Measurements from ENCODE around the gene PCDHGB5.
"Not testable (repeated sequence)": the region's sequence is repeated elsewhere in the genome, so short reads cannot be mapped to it uniquely, and the experiment has no call there.

Gene PCDHGB5

GRCh38 chr5:141382469-141383294 lies 15.1 kb upstream of the PCDHGB5 start, which contains the start of gene PCDHGA7:
PCDHGA7 (plus strand) TSS chr5:141382742; CDS start chr5:141382900, 158 bp downstream.
- DNase-seq: no peak

- DNase-seq: no peak
Measured at GRCh38 chr5:141383345-141383744, 14.4 kb upstream of the PCDHGB5 start.

- no peak for DNase-seq
Measured at GRCh38 chr5:141384471-141385267, 13.1 kb upstream of the PCDHGB5 start.

GRCh38 chr5:141387557-141388311 lies 10.0 kb upstream of the PCDHGB5 start, which contains the start of gene PCDHGB4:
PCDHGB4 (plus strand) TSS chr5:141387698; CDS start chr5:141387885, 187 bp downstream.
- DNase-seq: not testable (repeated sequence)

- no peak for DNase-seq
Measured at GRCh38 chr5:141388661-141389060, 9.1 kb upstream of the PCDHGB5 start.

- DNase-seq: no peak
Measured at GRCh38 chr5:141389153-141390042, 8.3 kb upstream of the PCDHGB5 start.

GRCh38 chr5:141392429-141393198 lies 5.1 kb upstream of the PCDHGB5 start, which contains the start of gene PCDHGA8:
PCDHGA8 (plus strand) TSS chr5:141392633; CDS start chr5:141392814, 181 bp downstream.
- DNase-seq: no peak

GRCh38 chr5:141393267-141393666 lies 4.5 kb upstream of the PCDHGB5 start:
- no peak for DNase-seq

GRCh38 chr5:141394401-141395187 lies 3.2 kb upstream of the PCDHGB5 start:
- not testable (repeated sequence) for DNase-seq

- DNase-seq: no peak
Measured at GRCh38 chr5:141398608-141399007, 861 bp downstream of the PCDHGB5 start.

GRCh38 chr5:141399555-141400258 lies 2.0 kb downstream of the PCDHGB5 start:
- no peak for DNase-seq

GRCh38 chr5:141402553-141403243 lies 5.0 kb downstream of the PCDHGB5 start, which contains the start of gene PCDHGA9:
PCDHGA9 (plus strand) TSS chr5:141402778; CDS start chr5:141402953, 175 bp downstream.
- DNase-seq: no peak

- no peak for DNase-seq
Measured at GRCh38 chr5:141403387-141403786, 5.6 kb downstream of the PCDHGB5 start.

GRCh38 chr5:141407790-141408505 lies 10.2 kb downstream of the PCDHGB5 start, which contains the start of gene PCDHGB6:
PCDHGB6 (plus strand) TSS chr5:141408021; CDS start chr5:141408203, 182 bp downstream.
- not testable (repeated sequence) for DNase-seq

- no peak for DNase-seq
Measured at GRCh38 chr5:141409598-141410306, 12.0 kb downstream of the PCDHGB5 start.

GRCh38 chr5:141411575-141411974 lies 13.8 kb downstream of the PCDHGB5 start:
- DNase-seq: no peak

Data from NCI-H524 treated with DMSO at 0.1 percent for 48 hours (cell line).